Activated T-cell treated with anti-CD3 and anti-CD28 coated beads for 24 hours (primary cell): ENCODE data around the gene ZNF407.

Experiments used
- DNase-seq: peaks from one replicate; pipeline ENCODE4 v3.0.0-alpha.2; 2020; ENCODE audit warnings: low read depth

Gene ZNF407

GRCh38 chr18:75009878-75010277 lies 412.2 kb downstream of the ZNF407 start:
- DNase-seq: no peak

GRCh38 chr18:75010278-75010677 lies 412.6 kb downstream of the ZNF407 start:
- DNase-seq: no peak

- no peak for DNase-seq
Observed at GRCh38 chr18:75010689-75011088, 413.0 kb downstream of the ZNF407 start.

- no peak for DNase-seq
Observed at GRCh38 chr18:75016025-75016717, 418.5 kb downstream of the ZNF407 start.

GRCh38 chr18:75023473-75023872 lies 425.8 kb downstream of the ZNF407 start:
- no peak for DNase-seq

GRCh38 chr18:75024871-75025270 lies 427.2 kb downstream of the ZNF407 start:
- no peak for DNase-seq

- DNase-seq: no peak
Observed at GRCh38 chr18:75025573-75025972, 427.9 kb downstream of the ZNF407 start.

GRCh38 chr18:75029481-75029880 lies 431.8 kb downstream of the ZNF407 start:
- DNase-seq: no peak

- DNase-seq: no peak
Observed at GRCh38 chr18:75031717-75032317, 434.1 kb downstream of the ZNF407 start.

GRCh38 chr18:75033516-75033915 lies 435.8 kb downstream of the ZNF407 start:
- DNase-seq: no peak

- DNase-seq: no peak
Observed at GRCh38 chr18:75034937-75035336, 437.3 kb downstream of the ZNF407 start.

GRCh38 chr18:75035928-75036327 lies 438.3 kb downstream of the ZNF407 start:
- DNase-seq: no peak

- no peak for DNase-seq
Observed at GRCh38 chr18:75036917-75037688, 439.4 kb downstream of the ZNF407 start.

GRCh38 chr18:75037689-75037955 lies 440.0 kb downstream of the ZNF407 start:
- DNase-seq: no peak

GRCh38 chr18:75041586-75041985 lies 443.9 kb downstream of the ZNF407 start:
- no peak for DNase-seq

GRCh38 chr18:75043478-75043877 lies 445.8 kb downstream of the ZNF407 start:
- no peak for DNase-seq

GRCh38 chr18:75044296-75044695 lies 446.6 kb downstream of the ZNF407 start:
- DNase-seq: no peak

- DNase-seq: no peak
Observed at GRCh38 chr18:75044791-75045190, 447.1 kb downstream of the ZNF407 start.

GRCh38 chr18:75045272-75045671 lies 447.6 kb downstream of the ZNF407 start:
- DNase-seq: no peak

GRCh38 chr18:75047240-75047961 lies 449.7 kb downstream of the ZNF407 start:
- DNase-seq: no peak

- DNase-seq: no peak
Observed at GRCh38 chr18:75048776-75049454, 451.2 kb downstream of the ZNF407 start.

- no peak for DNase-seq
Observed at GRCh38 chr18:75049455-75049789, 451.8 kb downstream of the ZNF407 start.
